Measurements from ENCODE around the gene ROMO1. TPM values are rescaled to one million over a fixed set of nuclear protein-coding genes. Genes with fewer than 3 reads are reported as not detected.
"Not testable (repeated sequence)": the region's sequence is repeated elsewhere in the genome, so short reads cannot be mapped to it uniquely, and the experiment has no call there.

ROMO1 gene
- total RNA-seq, 8 experiments from 2014 or later, result 178 to 374 (median 295) TPM

- peak; percentile 14 to 46 (median 40) for ATAC-seq (replicated peaks in 6 of 8)
- H3K4me1 ChIP-seq (replicated peaks in 1 of 2), result peaks cover 12 to 31% of the 10 kb centered on the region in 2 donors
- WGBS, 10 experiments, result 0 to 17% (median 0%) methylated on average over 1 to 15 of the region's 28 CpGs; no CpG with 5 or more reads in 1 of the 10 experiments
- in situ Hi-C loops (cut with MboI; ENCODE audit: low pct_unique_long_range_greater_than_20kb in 2 of 9, low sequenced_read_pairs in 9 of 9, unreplicated experiment in 9 of 9), result no loop called here
- peak overlapping the region; percentile 68 to 95 (median 72) for H3K4me3 ChIP-seq
- peak overlapping the region; percentile 95 to 98 for H3K27ac ChIP-seq
Measured at GRCh38 chr20:35663516-35664465, 35.4 kb upstream of the ROMO1 start.

DNA sequence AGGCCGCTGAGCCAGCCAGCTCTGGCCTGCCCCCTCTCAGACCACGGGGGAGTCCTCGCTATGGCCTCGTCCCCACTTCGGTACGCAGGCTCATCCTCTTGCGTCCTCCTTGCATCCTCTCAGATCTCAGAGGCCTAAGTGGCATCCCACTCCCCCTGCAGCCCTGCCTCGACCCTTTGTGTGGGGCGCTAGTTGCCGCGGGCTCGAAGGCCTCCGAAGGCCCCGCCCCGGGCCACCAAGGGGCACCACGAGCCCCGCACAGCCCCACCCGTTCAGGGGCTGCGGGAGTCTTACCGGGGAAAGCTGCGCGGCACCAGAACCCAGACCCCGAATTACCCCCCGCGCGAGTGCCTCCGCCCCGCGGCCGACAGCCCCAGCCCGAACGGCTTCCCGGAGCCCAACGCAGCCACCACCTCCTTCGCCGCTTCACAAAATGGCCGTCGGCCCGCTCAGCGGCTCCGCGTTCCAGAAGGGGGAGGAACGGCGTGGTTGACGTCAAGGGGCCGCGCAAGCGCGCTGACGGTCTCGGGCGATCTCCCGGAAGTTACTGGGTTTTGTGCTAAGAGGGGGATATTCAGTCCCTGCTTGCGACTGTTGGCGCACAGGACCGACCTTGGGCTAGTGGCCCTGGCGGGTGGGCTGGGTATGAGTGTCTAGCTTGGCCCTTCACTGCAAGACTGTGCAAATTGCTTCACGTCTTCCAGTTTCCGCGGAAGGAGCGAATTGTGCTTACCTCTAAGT, 34.6 kb upstream of the ROMO1 start, which contains the start of the genes CPNE1 and RBM12:
CPNE1 (minus strand) TSS at position 435 of the 741 bp plus-strand sequence. CDS start 31,977 bp downstream, outside the sequence.
RBM12 (minus strand) TSS at position 435 of the 741 bp plus-strand sequence. CDS start 9,578 bp downstream, outside the sequence.
- H3K4me1 ChIP-seq (replicated peaks in 1 of 2), result peaks cover 9 to 28% of the 10 kb centered on the region in 2 donors
- in situ Hi-C loops (cut with MboI; ENCODE audit: low pct_unique_long_range_greater_than_20kb in 2 of 9, low sequenced_read_pairs in 9 of 9, unreplicated experiment in 9 of 9), result no loop called here
- ATAC-seq (replicated peaks in 6 of 8), result peak; percentile 85 to 93 (median 90)
- WGBS, 10 experiments, result 0 to 2% (median 0%) methylated on average over 1 to 13 of the region's 61 CpGs; no CpG with 5 or more reads in 6 of the 10 experiments
- peak within 1 kb of the TSS; percentile 68 to 95 (median 72) for H3K4me3 ChIP-seq
- peak within 1 kb of the TSS; percentile 95 to 98 for H3K27ac ChIP-seq

- ATAC-seq (replicated peaks in 6 of 8), result no peak
- WGBS, 10 experiments, result 94 to 100% (median 97%) methylated on average over 4 to 14 of the region's 17 CpGs; no CpG with 5 or more reads in 2 of the 10 experiments
- Histone ChIP-seq H3K27ac (no peak overlapping the region), H3K4me1 (replicated peaks in 1 of 2) (peaks cover 9 to 25% of the 10 kb centered on the region in 2 donors), H3K4me3 (no peak overlapping the region)
- in situ Hi-C loops (cut with MboI; ENCODE audit: low pct_unique_long_range_greater_than_20kb in 2 of 9, low sequenced_read_pairs in 9 of 9, unreplicated experiment in 9 of 9), result no loop called here
Measured at GRCh38 chr20:35665949-35666288, 33.3 kb upstream of the ROMO1 start.

GRCh38 chr20:35669221-35669620, 30.0 kb upstream of the ROMO1 start:
- no peak overlapping the region for H3K27ac ChIP-seq
- no peak overlapping the region for H3K4me3 ChIP-seq
- ATAC-seq (replicated peaks in 6 of 8), result no peak
- peaks cover 3% of the 10 kb centered on the region in 2 donors for H3K4me1 ChIP-seq (replicated peaks in 1 of 2)
- in situ Hi-C loops (cut with MboI; ENCODE audit: low pct_unique_long_range_greater_than_20kb in 2 of 9, low sequenced_read_pairs in 9 of 9, unreplicated experiment in 9 of 9), result no loop called here
- 69 to 100% (median 100%) methylated on average over 1 to 4 of the region's 5 CpGs; no CpG with 5 or more reads in 3 of the 10 experiments for WGBS, 10 experiments

DNA sequence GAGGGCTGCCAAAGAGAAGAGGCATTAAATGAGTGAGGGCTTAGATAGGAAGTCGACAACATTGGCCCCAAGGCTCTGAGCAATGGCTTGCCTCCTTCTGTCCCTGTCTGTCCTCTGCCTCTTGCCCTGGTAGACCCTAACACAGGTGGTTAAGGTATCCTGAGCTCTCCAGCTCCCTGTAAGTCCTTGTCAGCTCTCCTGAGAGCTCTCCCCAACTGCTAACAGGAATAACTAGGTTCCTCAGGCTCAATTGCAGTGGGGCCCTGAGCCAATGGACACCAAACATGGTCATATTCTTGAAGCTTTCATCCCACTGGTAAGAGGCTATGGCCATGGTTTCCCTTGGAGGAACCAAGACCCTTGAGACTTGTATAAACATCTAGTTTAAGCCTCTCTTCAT, 29.5 kb upstream of the ROMO1 start:
- peaks cover 3% of the 10 kb centered on the region in 2 donors for H3K4me1 ChIP-seq (replicated peaks in 1 of 2)
- ATAC-seq (replicated peaks in 6 of 8), result no peak
- in situ Hi-C loops (cut with MboI; ENCODE audit: low pct_unique_long_range_greater_than_20kb in 2 of 9, low sequenced_read_pairs in 9 of 9, unreplicated experiment in 9 of 9), result no loop called here
- no peak overlapping the region for H3K4me3 ChIP-seq
- WGBS, 10 experiments, result 20 to 86% (median 75%) methylated on average over 1 of the region's 1 CpG; no CpG with 5 or more reads in 4 of the 10 experiments
- H3K27ac ChIP-seq, result no peak overlapping the region

- WGBS, 10 experiments, result 42 to 100% (median 100%) methylated on average over 1 to 3 of the region's 4 CpGs; no CpG with 5 or more reads in 5 of the 10 experiments
- H3K27ac ChIP-seq, result no peak overlapping the region
- no peaks in the 10 kb centered on the region for H3K4me1 ChIP-seq (replicated peaks in 1 of 2)
- in situ Hi-C loops (cut with MboI; ENCODE audit: low pct_unique_long_range_greater_than_20kb in 2 of 9, low sequenced_read_pairs in 9 of 9, unreplicated experiment in 9 of 9), result no loop called here
- ATAC-seq (replicated peaks in 6 of 8), result no peak
- no peak overlapping the region for H3K4me3 ChIP-seq
Measured at GRCh38 chr20:35673884-35674283, 25.3 kb upstream of the ROMO1 start.

DNA sequence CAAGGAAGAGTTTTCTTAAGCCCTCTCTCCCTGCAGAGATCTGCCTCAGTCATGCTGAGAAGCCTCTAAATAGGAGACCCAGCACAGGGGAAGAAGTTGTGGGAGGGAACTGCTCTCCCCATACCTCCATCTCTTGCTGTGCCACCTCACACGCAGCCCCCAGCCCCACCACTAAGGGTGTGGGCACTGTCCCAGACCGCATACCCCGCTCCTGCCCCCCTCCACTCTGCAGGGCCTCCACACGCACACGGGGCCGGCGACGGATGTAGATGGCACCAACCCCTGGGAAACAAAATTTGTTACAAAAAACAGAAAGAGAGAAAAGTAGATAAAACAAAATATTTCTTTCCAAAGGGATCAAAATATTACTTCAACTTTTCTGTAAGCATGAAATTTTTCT, 24.3 kb upstream of the ROMO1 start:
- Histone ChIP-seq H3K4me3 (no peak overlapping the region), H3K4me1 (replicated peaks in 1 of 2) (no peaks in the 10 kb centered on the region), H3K27ac (no peak overlapping the region)
- in situ Hi-C loops (cut with MboI; ENCODE audit: low pct_unique_long_range_greater_than_20kb in 2 of 9, low sequenced_read_pairs in 9 of 9, unreplicated experiment in 9 of 9), result loop anchor here in 1 of 9 experiments (25.0 kb wide), 1 partner anchor 163 kb away; no protein-coding TSS in a partner anchor
- ATAC-seq (replicated peaks in 6 of 8), result no peak
- WGBS, 10 experiments, result 80 to 100% (median 95%) methylated on average over 1 to 7 of the region's 8 CpGs; no CpG with 5 or more reads in 4 of the 10 experiments

DNA sequence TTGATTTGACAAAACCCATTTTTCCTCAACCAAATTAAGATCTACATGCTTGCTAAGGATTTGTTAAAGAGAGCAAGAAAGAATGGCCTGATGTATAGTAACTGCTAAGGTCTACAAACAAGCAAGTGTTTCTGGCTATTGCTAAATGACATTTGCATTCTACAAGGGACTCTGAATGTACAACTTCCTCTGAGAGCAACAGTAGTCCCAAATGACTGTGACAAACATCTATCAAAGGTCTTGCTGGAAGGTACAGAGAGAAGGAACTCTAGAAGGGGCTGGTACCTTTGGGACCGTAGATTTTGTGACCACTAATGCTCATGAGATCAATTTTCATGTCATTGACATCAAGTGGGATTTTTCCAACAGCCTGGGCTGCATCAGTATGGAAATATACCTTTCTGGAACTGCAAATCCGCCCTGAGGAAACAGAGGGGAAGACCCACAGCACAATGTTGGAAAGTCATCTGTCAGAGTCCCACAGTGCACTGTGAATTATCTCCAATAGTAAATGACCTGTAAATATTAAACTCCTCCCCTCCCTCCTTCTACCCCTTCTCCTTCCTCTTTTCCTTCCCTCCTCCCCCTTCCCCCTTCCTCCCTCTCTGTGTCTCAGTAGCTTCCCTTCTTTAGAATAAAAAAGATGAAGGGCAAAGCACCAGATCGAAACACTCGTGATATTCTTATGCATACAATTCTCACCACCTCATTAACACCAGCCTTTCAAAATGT, 18.6 kb upstream of the ROMO1 start:
- in situ Hi-C loops (cut with MboI; ENCODE audit: low pct_unique_long_range_greater_than_20kb in 2 of 9, low sequenced_read_pairs in 9 of 9, unreplicated experiment in 9 of 9), result loop anchor here in 1 of 9 experiments (25.0 kb wide), 1 partner anchor 168 kb away; no protein-coding TSS in a partner anchor

DNA sequence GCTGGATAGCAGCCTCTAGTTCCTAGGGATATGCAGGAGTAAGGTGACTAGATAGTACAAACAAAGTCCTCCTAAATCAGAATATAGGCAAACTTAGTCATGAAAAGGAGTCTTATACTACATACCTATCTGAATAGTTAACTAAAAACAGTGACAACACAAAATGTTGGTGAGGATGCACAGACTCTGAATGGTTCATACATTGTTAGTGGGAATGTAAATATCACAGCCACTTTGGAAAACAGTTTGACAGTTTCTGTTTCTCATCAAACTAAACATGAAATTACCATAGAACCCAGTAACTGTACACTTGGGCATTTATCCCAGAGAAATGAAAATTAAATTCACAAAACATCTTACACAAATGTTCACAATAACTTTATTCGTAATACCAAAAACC, 17.2 kb upstream of the ROMO1 start:
- WGBS, 10 experiments, result 67 to 100% (median 100%) methylated on average over 1 of the region's 1 CpG; no CpG with 5 or more reads in 5 of the 10 experiments
- H3K27ac ChIP-seq, result no peak overlapping the region
- in situ Hi-C loops (cut with MboI; ENCODE audit: low pct_unique_long_range_greater_than_20kb in 2 of 9, low sequenced_read_pairs in 9 of 9, unreplicated experiment in 9 of 9), result loop anchor here in 1 of 9 experiments (25.0 kb wide), 1 partner anchor 170 kb away; no protein-coding TSS in a partner anchor
- no peak for ATAC-seq (replicated peaks in 6 of 8)
- peaks cover 3 to 14% of the 10 kb centered on the region in 2 donors for H3K4me1 ChIP-seq (replicated peaks in 1 of 2)
- no peak overlapping the region for H3K4me3 ChIP-seq

More for the DNA sequence above, 18.6 kb upstream of the ROMO1 start:
- Histone ChIP-seq H3K4me1 (replicated peaks in 1 of 2) (peaks cover 3 to 14% of the 10 kb centered on the region in 2 donors), H3K27ac (peak overlapping the region in 1 of 2 donors; percentile 44), H3K4me3 (no peak overlapping the region)
- 20 to 100% (median 90%) methylated on average over 1 to 3 of the region's 4 CpGs; no CpG with 5 or more reads in 1 of the 10 experiments for WGBS, 10 experiments
- ATAC-seq (replicated peaks in 6 of 8), result peak in 2 of 8 experiments; percentile 49 to 71

DNA sequence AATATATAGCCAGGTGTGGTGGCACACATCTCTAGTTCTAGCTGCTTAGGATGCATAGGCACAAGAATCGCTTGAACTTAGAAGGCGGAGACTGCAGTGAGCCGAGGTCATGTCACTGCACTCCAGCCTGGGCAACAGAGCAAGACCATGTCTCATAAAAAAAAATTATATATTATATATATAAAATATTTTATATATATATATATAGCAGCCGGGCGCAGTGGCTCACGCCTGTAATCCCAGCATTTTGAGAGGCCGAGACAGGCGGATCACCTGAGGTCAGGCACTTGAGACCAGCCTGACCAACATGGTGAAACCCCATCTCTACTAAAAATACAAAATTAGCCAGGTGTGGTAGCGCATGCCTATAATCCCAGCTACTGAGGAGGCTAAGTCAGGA, 13.8 kb upstream of the ROMO1 start:
- WGBS, 10 experiments, result 80 to 100% (median 100%) methylated on average over 1 to 7 of the region's 9 CpGs; no CpG with 5 or more reads in 1 of the 10 experiments
- H3K4me1 ChIP-seq (replicated peaks in 1 of 2), result peaks cover 3 to 12% of the 10 kb centered on the region in 2 donors
- H3K4me3 ChIP-seq; ATAC-seq (replicated peaks in 6 of 8); H3K27ac ChIP-seq: not testable (repeated sequence)
- in situ Hi-C loops (cut with MboI; ENCODE audit: low pct_unique_long_range_greater_than_20kb in 2 of 9, low sequenced_read_pairs in 9 of 9, unreplicated experiment in 9 of 9), result loop anchor here in 1 of 9 experiments (25.0 kb wide), 1 partner anchor 173 kb away; no protein-coding TSS in a partner anchor

DNA sequence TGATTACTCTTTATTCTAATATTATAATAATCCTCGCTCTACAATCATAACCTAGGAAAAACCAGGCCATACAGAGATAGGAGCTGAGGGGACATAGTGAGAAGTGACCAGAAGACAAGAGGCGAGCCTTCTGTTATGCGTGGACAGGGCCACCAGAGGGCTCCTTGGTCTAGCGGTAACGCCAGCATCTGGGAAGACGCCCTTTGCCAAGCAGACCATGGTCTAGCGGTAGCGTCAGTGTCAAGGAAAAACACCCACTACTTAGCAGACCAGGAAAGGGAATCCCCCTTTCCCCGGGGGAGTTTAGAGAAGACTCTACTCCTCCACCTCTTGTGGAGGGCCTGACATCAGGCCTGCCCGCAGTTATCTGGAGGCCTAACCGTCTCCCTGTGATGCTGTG, 12.3 kb upstream of the ROMO1 start:
- not testable (repeated sequence) for H3K27ac ChIP-seq; ATAC-seq (replicated peaks in 6 of 8); H3K4me3 ChIP-seq; H3K4me1 ChIP-seq (replicated peaks in 1 of 2)
- in situ Hi-C loops (cut with MboI; ENCODE audit: low pct_unique_long_range_greater_than_20kb in 2 of 9, low sequenced_read_pairs in 9 of 9, unreplicated experiment in 9 of 9), result loop anchor here in 1 of 9 experiments (25.0 kb wide), 1 partner anchor 175 kb away; no protein-coding TSS in a partner anchor
- 44 to 100% (median 91%) methylated on average over 1 to 9 of the region's 11 CpGs; no CpG with 5 or more reads in 3 of the 10 experiments for WGBS, 10 experiments

DNA sequence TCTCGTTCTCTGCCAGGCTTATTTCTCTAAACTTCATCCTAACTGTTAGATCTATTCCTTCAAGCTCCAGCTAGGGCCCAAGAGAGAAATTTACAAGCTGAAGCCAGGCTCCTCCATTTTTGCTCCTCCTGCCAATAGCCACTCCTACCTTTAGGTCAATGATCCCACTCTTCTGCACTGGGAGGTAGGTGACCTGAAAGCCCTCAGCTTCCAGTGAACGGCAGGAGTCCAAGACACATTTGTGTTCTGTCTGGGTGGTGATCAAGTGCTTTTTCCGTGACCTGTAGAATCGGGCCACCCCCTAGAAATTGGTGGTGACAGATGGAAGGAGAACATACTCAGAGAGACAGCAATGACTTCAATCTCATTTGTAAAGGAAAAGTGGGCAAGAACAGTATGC, 8.9 kb upstream of the ROMO1 start:
- WGBS, 10 experiments, result 70 to 100% (median 98%) methylated on average over 1 to 3 of the region's 4 CpGs; no CpG with 5 or more reads in 4 of the 10 experiments

More for the DNA sequence above, 8.9 kb upstream of the ROMO1 start:
- Histone ChIP-seq H3K4me3 (no peak overlapping the region), H3K4me1 (replicated peaks in 1 of 2) (no peaks in the 10 kb centered on the region), H3K27ac (no peak overlapping the region)
- in situ Hi-C loops (cut with MboI; ENCODE audit: low pct_unique_long_range_greater_than_20kb in 2 of 9, low sequenced_read_pairs in 9 of 9, unreplicated experiment in 9 of 9), result loop anchor here in 1 of 9 experiments (25.0 kb wide), 1 partner anchor 178 kb away; no protein-coding TSS in a partner anchor
- ATAC-seq (replicated peaks in 6 of 8), result no peak

Data from motor neuron (in vitro differentiated cells).